ENCODE measurements around the gene ATPAF1.

ATPAF1 gene

DNA sequence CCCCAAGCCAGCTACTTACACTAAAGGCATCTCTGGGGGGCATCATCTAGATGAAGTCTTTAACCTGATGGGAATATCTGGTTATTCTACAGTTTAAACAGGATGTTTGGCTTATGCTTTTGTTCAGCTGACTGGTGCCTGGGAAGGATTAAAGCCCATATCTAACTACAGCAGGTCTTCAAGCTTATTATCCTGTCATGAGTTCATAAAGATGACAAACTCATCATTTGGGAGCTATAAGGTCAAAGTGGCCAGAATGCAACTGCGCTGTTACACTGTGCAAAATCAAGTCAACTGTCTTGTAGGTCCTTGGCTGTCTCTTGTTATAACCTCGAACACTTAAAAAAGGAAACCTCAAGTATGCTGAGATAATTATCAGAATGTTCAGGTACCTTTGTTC, 33.0 kb downstream of the ATPAF1 start:
- H3K79me2 ChIP-seq (ENCODE audit: insufficient read depth, low read length): no peaks in the 10 kb centered on the region
- H4K20me1 ChIP-seq (ENCODE audit: insufficient read depth, low read length, poor library complexity, severe bottlenecking): no peaks in the 10 kb centered on the region
- no peak overlapping the region for H2AFZ ChIP-seq (ENCODE audit: low read length)
- no peak overlapping the region for H3K4me3 ChIP-seq (ENCODE audit: low read length, poor library complexity, severe bottlenecking)
- no peaks in the 10 kb centered on the region for H3K27me3 ChIP-seq (ENCODE audit: insufficient read depth, low read length, poor library complexity, severe bottlenecking)
- H3K36me3 ChIP-seq (ENCODE audit: insufficient read depth, low read length): peaks cover 3% of the 10 kb centered on the region; the same call in 1 of the 2 replicates
- no peak for TF ChIP-seq EZH2phosphoT487 (IDR thresholded peaks at IDR 0.05; ENCODE audit: borderline replicate concordance)
- H3K4me1 ChIP-seq (ENCODE audit: insufficient read depth, low read length, poor library complexity, severe bottlenecking): peaks cover 24% of the 10 kb centered on the region
- 0 out of 2 replicates have a peak, but pooled peaks cover 3% of the 10 kb centered on the region for H3F3A ChIP-seq (ENCODE audit: low read depth)
- no peaks in the 10 kb centered on the region for H3K9me3 ChIP-seq (ENCODE audit: insufficient read depth, low read depth, low read length)
- H3K9me2 ChIP-seq (replicated peaks; ENCODE audit: low read depth, low read length): no peaks in the 10 kb centered on the region
- H3K4me2 ChIP-seq (ENCODE audit: low read depth, low read length, poor library complexity, severe bottlenecking): peak overlapping the region; percentile 47
- H3K9ac ChIP-seq (ENCODE audit: low read depth, low read length, poor library complexity, severe bottlenecking): peak overlapping the region; percentile 16

DNA sequence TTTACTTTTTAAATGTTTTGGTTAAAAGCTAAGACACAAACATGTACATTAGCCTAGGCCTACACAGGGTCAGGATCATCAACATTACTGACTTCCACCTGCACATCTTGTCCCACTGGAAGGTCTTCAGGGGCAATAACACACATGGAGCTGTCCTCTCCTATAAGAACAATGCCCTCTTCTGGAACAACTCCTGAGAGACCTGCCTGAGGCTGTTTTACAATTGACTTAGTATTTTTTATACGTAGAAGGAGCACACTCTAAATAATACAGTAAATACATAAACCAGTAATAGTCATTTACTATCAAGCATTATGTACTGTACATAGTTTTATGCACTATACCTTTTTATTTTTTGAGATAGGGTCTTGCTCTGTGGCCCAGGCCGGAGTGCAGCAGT, 37.4 kb downstream of the ATPAF1 start:
- Histone ChIP-seq H3K9me3 (ENCODE audit: insufficient read depth, low read depth, low read length) (no peaks in the 10 kb centered on the region), H3K4me3 (ENCODE audit: low read length, poor library complexity, severe bottlenecking) (no peak overlapping the region), H3K9ac (ENCODE audit: low read depth, low read length, poor library complexity, severe bottlenecking) (no peak overlapping the region), H3K4me1 (ENCODE audit: insufficient read depth, low read length, poor library complexity, severe bottlenecking) (peaks cover 12% of the 10 kb centered on the region), H2AFZ (ENCODE audit: low read length) (no peak overlapping the region), H3K27me3 (ENCODE audit: insufficient read depth, low read length, poor library complexity, severe bottlenecking) (no peaks in the 10 kb centered on the region), H3K9me2 (replicated peaks; ENCODE audit: low read depth, low read length) (no peaks in the 10 kb centered on the region), H4K20me1 (ENCODE audit: insufficient read depth, low read length, poor library complexity, severe bottlenecking) (no peaks in the 10 kb centered on the region), H3K4me2 (ENCODE audit: low read depth, low read length, poor library complexity, severe bottlenecking) (no peak overlapping the region), H3K79me2 (ENCODE audit: insufficient read depth, low read length) (no peaks in the 10 kb centered on the region), H3F3A (ENCODE audit: low read depth) (0 out of 2 replicates have a peak, but pooled peaks cover 3% of the 10 kb centered on the region), H3K36me3 (ENCODE audit: insufficient read depth, low read length) (peaks cover 3% of the 10 kb centered on the region; the same call in 1 of the 2 replicates)
- no peak for TF ChIP-seq EZH2phosphoT487 (IDR thresholded peaks at IDR 0.05; ENCODE audit: borderline replicate concordance)
- TF ChIP-seq, protein P1, sequence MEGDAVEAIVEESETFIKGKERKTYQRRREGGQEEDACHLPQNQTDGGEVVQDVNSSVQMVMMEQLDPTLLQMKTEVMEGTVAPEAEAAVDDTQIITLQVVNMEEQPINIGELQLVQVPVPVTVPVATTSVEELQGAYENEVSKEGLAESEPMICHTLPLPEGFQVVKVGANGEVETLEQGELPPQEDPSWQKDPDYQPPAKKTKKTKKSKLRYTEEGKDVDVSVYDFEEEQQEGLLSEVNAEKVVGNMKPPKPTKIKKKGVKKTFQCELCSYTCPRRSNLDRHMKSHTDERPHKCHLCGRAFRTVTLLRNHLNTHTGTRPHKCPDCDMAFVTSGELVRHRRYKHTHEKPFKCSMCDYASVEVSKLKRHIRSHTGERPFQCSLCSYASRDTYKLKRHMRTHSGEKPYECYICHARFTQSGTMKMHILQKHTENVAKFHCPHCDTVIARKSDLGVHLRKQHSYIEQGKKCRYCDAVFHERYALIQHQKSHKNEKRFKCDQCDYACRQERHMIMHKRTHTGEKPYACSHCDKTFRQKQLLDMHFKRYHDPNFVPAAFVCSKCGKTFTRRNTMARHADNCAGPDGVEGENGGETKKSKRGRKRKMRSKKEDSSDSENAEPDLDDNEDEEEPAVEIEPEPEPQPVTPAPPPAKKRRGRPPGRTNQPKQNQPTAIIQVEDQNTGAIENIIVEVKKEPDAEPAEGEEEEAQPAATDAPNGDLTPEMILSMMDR (conservative IDR thresholded peaks at IDR 0.05; ENCODE audit: low read length): no peak

DNA sequence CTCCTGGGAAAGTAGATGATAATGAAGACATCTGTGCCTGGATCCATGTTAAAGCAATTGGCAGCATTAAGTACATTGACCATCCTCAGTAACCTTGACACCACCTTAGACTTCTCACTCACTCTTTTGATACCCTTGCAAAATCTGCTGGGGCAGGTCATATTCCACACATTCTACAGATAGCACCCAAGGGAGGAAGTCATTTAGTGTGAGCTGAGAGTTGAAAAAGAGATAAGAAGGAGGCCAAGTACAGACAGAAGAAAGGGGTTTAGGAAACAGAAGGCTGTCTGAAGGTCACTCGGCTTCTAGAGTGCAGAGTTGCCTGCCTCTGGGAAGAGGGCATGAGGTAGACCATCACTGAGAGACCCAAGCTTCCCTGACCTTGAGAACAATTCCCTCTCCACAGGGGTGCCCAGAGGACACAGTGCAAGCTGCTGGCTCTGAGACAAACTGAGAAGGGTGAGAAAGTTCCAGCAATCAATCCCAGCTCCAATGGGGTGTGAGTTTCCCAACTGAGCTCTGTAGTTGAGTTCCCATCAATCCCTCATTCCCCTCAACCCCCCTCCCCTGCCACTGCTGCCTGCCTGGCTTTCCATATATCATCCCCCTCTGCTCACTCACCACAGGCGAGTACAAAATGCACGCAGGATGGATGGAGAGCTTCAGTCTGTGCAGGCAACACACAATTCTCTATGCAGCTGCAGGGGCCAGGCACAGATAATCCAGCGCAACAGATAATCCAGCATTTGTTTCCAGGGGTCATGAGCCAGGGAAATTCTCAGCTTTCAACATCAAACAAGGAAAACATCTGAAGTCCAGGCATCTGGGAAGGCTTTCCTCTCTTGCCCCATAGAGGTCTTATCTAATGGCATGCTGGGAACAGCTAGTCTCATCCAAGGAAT, 44.2 kb downstream of the ATPAF1 start:
- Histone ChIP-seq H3K9ac (ENCODE audit: low read depth, low read length, poor library complexity, severe bottlenecking) (peak overlapping the region; percentile 10), H4K20me1 (ENCODE audit: insufficient read depth, low read length, poor library complexity, severe bottlenecking) (no peaks in the 10 kb centered on the region), H3K27me3 (ENCODE audit: insufficient read depth, low read length, poor library complexity, severe bottlenecking) (no peaks in the 10 kb centered on the region), H3K36me3 (ENCODE audit: insufficient read depth, low read length) (no peaks in the 10 kb centered on the region), H3K4me2 (ENCODE audit: low read depth, low read length, poor library complexity, severe bottlenecking) (peak overlapping the region; percentile 35), H3K9me3 (ENCODE audit: insufficient read depth, low read depth, low read length) (no peaks in the 10 kb centered on the region), H3F3A (ENCODE audit: low read depth) (no peaks in the 10 kb centered on the region), H3K4me3 (ENCODE audit: low read length, poor library complexity, severe bottlenecking) (no peak overlapping the region), H3K79me2 (ENCODE audit: insufficient read depth, low read length) (no peaks in the 10 kb centered on the region), H3K4me1 (ENCODE audit: insufficient read depth, low read length, poor library complexity, severe bottlenecking) (peaks cover 22% of the 10 kb centered on the region), H2AFZ (ENCODE audit: low read length) (no peak overlapping the region), H3K9me2 (replicated peaks; ENCODE audit: low read depth, low read length) (no peaks in the 10 kb centered on the region)
- no peak for TF ChIP-seq EZH2phosphoT487 (IDR thresholded peaks at IDR 0.05; ENCODE audit: borderline replicate concordance)
- TF ChIP-seq, protein P1 (conservative IDR thresholded peaks at IDR 0.05; ENCODE audit: low read length): no peak
